Measurements from ENCODE around the gene RBM18. TPM values are rescaled to one million over a fixed set of nuclear protein-coding genes. Genes with fewer than 3 reads are reported as not detected.

Gene RBM18
- total and polyA plus RNA-seq, 2 of the 4 experiments (the other 2 are of a cell fraction): 8.4 to 15.6 TPM

- Histone ChIP-seq H3K9ac (ENCODE audit: low read depth, low read length) (no peak overlapping the region), H4K91ac (ENCODE audit: insufficient read depth, low read depth, low read length) (no peak overlapping the region), H3K9me3 (ENCODE audit: control insufficient read depth, insufficient read depth, low read length) (no peaks in the 10 kb centered on the region), H2AFZ (replicated peaks; ENCODE audit: low read length, poor library complexity) (peak overlapping the region; percentile 68), H3K18ac (ENCODE audit: low read depth, low read length) (no peak overlapping the region), H2BK15ac (ENCODE audit: low read depth, low read length) (no peak overlapping the region), H3K4ac (ENCODE audit: low read depth, low read length) (peak overlapping the region; percentile 39; the same call in 1 of the 2 replicates), H3K9me1 (ENCODE audit: insufficient read depth, low read length) (no peaks in the 10 kb centered on the region; the same call in 1 of the 2 replicates), H3K23ac (ENCODE audit: low read depth, low read length) (no peak overlapping the region), H3K36me3 (ENCODE audit: control insufficient read depth, insufficient read depth, low read length) (no peaks in the 10 kb centered on the region), H4K20me1 (ENCODE audit: insufficient read depth, low read length) (peaks cover 1% of the 10 kb centered on the region; the same call in 1 of the 2 replicates), H4K5ac (ENCODE audit: low read depth, low read length) (no peak overlapping the region), H3K79me1 (ENCODE audit: low read depth in 1 of 2, low read length in 2 of 2) (no peaks in the 10 kb centered on the region), H3K4me1 (ENCODE audit: control insufficient read depth, insufficient read depth, low read length) (peaks cover 7% of the 10 kb centered on the region; the same call in 1 of the 2 replicates), H3K27ac (ENCODE audit: insufficient read depth, low read length) (no peak overlapping the region), H2BK5ac (ENCODE audit: low read depth, low read length, poor library complexity, severe bottlenecking) (no peak overlapping the region), H4K8ac (ENCODE audit: low read depth in 2 of 2, low read length in 2 of 2) (no peak overlapping the region), H3K14ac (replicated peaks; ENCODE audit: low read depth, low read length) (no peak overlapping the region), H2BK20ac (ENCODE audit: low read depth, low read length) (no peak overlapping the region), H2BK120ac (ENCODE audit: low read depth, low read length) (peak overlapping the region; percentile 17; the same call in 1 of the 2 replicates), H3K4me3 (ENCODE audit: insufficient read depth, low read depth, low read length) (no peak overlapping the region), H2AK9ac (replicated peaks; ENCODE audit: low read depth, low read length, poor library complexity) (no peak overlapping the region), H3K27me3 (ENCODE audit: control insufficient read depth, insufficient read depth, low read length) (peaks cover 19% of the 10 kb centered on the region), H3K4me2 (ENCODE audit: low read depth, low read length) (no peak overlapping the region), H3K56ac (ENCODE audit: extremely low read depth, insufficient read depth, low read length) (no peak overlapping the region), H2AK5ac (ENCODE audit: low read depth, low read length) (peak overlapping the region; percentile 43; the same call in 1 of the 2 replicates)
- 74% methylated on average over 6 of the region's 9 CpGs; no CpG with 5 or more reads in 1 of the 2 experiments for WGBS, 2 experiments (ENCODE audit: extremely low coverage in 2 of 2, insufficient read length in 1 of 2)
- dilution Hi-C loops (cut with HindIII; ENCODE audit: low sequenced_read_pairs, unreplicated experiment) (no loop called here), intact Hi-C loops (cut with micrococcal nuclease) (no loop called here), in situ Hi-C loops (cut with MboI; ENCODE audit: low sequenced_read_pairs) (no loop called here)
- BruUV-seq (replicated peaks): no TSS peak
- ChIA-PET POLR2A (ENCODE audit: unreplicated experiment) (no interaction called here), CTCF (no interaction called here)
- ATAC-seq (ENCODE audit: low read depth) (peak; percentile 77), DNase-seq (peak; percentile 80)
- no peak for TF ChIP-seq RFX5 (IDR thresholded peaks at IDR 0.05; ENCODE audit: low read depth, low read length)
- TF ChIP-seq MXI1 (IDR thresholded peaks at IDR 0.05; ENCODE audit: borderline replicate concordance, low read depth, low read length): peak; percentile 74; the same call in 1 of the 2 replicates
Observed at GRCh38 chr9:122206118-122207046, 58.3 kb downstream of the RBM18 start.

Data from IMR-90 (cell line).